ENCODE measurements around the gene ZNF467. TPM values are rescaled to one million over a fixed set of nuclear protein-coding genes. Genes with fewer than 3 reads are reported as not detected.

Gene ZNF467
- total RNA-seq, 1 experiment from 2014 or later = 0.71 TPM

- Histone ChIP-seq H3K4me3 (ENCODE audit: low read length) (no peak overlapping the region), H3K9me2 (replicated peaks; ENCODE audit: insufficient read depth, low read length) (no peaks in the 10 kb centered on the region), H3K27me3 (ENCODE audit: low read length) (no peaks in the 10 kb centered on the region), H3K9ac (ENCODE audit: low read length) (no peak overlapping the region), H3K9me3 (ENCODE audit: low read length) (no peaks in the 10 kb centered on the region), H3K4me1 (ENCODE audit: low read length) (no peaks in the 10 kb centered on the region), H4K20me1 (ENCODE audit: insufficient read depth, low read depth, low read length) (no peaks in the 10 kb centered on the region), H3K36me3 (ENCODE audit: insufficient read depth, low read length) (no peaks in the 10 kb centered on the region), H3K27ac (ENCODE audit: low read length) (no peak overlapping the region), H2AFZ (ENCODE audit: low read length) (no peak overlapping the region), H3K79me2 (ENCODE audit: low read length) (no peaks in the 10 kb centered on the region), H3K4me2 (ENCODE audit: low read depth, low read length, poor library complexity, severe bottlenecking) (no peak overlapping the region)
- no peak for DNase-seq
Observed at GRCh38 chr7:149760538-149760937, 12.8 kb downstream of the ZNF467 start.

- H3K79me2 ChIP-seq (ENCODE audit: low read length) = no peaks in the 10 kb centered on the region
- H3K27ac ChIP-seq (ENCODE audit: low read length) = no peak overlapping the region
- H3K4me3 ChIP-seq (ENCODE audit: low read length) = no peak overlapping the region
- no peak overlapping the region for H2AFZ ChIP-seq (ENCODE audit: low read length)
- H3K4me1 ChIP-seq (ENCODE audit: low read length) = no peaks in the 10 kb centered on the region
- H3K9ac ChIP-seq (ENCODE audit: low read length) = no peak overlapping the region
- no peaks in the 10 kb centered on the region for H4K20me1 ChIP-seq (ENCODE audit: insufficient read depth, low read depth, low read length)
- H3K27me3 ChIP-seq (ENCODE audit: low read length) = no peaks in the 10 kb centered on the region
- no peaks in the 10 kb centered on the region for H3K36me3 ChIP-seq (ENCODE audit: insufficient read depth, low read length)
- no peaks in the 10 kb centered on the region for H3K9me2 ChIP-seq (replicated peaks; ENCODE audit: insufficient read depth, low read length)
- no peak for DNase-seq
- no peak overlapping the region for H3K4me2 ChIP-seq (ENCODE audit: low read depth, low read length, poor library complexity, severe bottlenecking)
- H3K9me3 ChIP-seq (ENCODE audit: low read length) = no peaks in the 10 kb centered on the region
Observed at GRCh38 chr7:149759093-149759860, 14.1 kb downstream of the ZNF467 start.

- Histone ChIP-seq H3K9ac (ENCODE audit: low read length) (no peak overlapping the region), H2AFZ (ENCODE audit: low read length) (no peak overlapping the region), H3K9me2 (replicated peaks; ENCODE audit: insufficient read depth, low read length) (no peaks in the 10 kb centered on the region), H3K4me2 (ENCODE audit: low read depth, low read length, poor library complexity, severe bottlenecking) (no peak overlapping the region), H3K27me3 (ENCODE audit: low read length) (no peaks in the 10 kb centered on the region), H3K27ac (ENCODE audit: low read length) (no peak overlapping the region), H3K4me1 (ENCODE audit: low read length) (no peaks in the 10 kb centered on the region), H4K20me1 (ENCODE audit: insufficient read depth, low read depth, low read length) (no peaks in the 10 kb centered on the region), H3K9me3 (ENCODE audit: low read length) (no peaks in the 10 kb centered on the region; the same call in 1 of the 2 replicates), H3K36me3 (ENCODE audit: insufficient read depth, low read length) (no peaks in the 10 kb centered on the region), H3K4me3 (ENCODE audit: low read length) (no peak overlapping the region), H3K79me2 (ENCODE audit: low read length) (no peaks in the 10 kb centered on the region)
- no peak for DNase-seq
Observed at GRCh38 chr7:149753375-149754233, 19.8 kb downstream of the ZNF467 start.

- Histone ChIP-seq H3K9ac (ENCODE audit: low read length) (no peak overlapping the region), H3K4me2 (ENCODE audit: low read depth, low read length, poor library complexity, severe bottlenecking) (no peak overlapping the region), H3K27ac (ENCODE audit: low read length) (no peak overlapping the region), H4K20me1 (ENCODE audit: insufficient read depth, low read depth, low read length) (no peaks in the 10 kb centered on the region), H2AFZ (ENCODE audit: low read length) (no peak overlapping the region), H3K36me3 (ENCODE audit: insufficient read depth, low read length) (no peaks in the 10 kb centered on the region), H3K9me2 (replicated peaks; ENCODE audit: insufficient read depth, low read length) (no peaks in the 10 kb centered on the region), H3K4me1 (ENCODE audit: low read length) (no peaks in the 10 kb centered on the region), H3K27me3 (ENCODE audit: low read length) (no peaks in the 10 kb centered on the region), H3K79me2 (ENCODE audit: low read length) (no peaks in the 10 kb centered on the region), H3K4me3 (ENCODE audit: low read length) (no peak overlapping the region), H3K9me3 (ENCODE audit: low read length) (no peaks in the 10 kb centered on the region; the same call in 1 of the 2 replicates)
- DNase-seq = no peak
Observed at GRCh38 chr7:149752646-149753045, 20.7 kb downstream of the ZNF467 start.

GRCh38 chr7:149751043-149751775 lies 22.2 kb downstream of the ZNF467 start:
- Histone ChIP-seq H3K4me1 (ENCODE audit: low read length) (no peaks in the 10 kb centered on the region), H3K4me2 (ENCODE audit: low read depth, low read length, poor library complexity, severe bottlenecking) (no peak overlapping the region), H3K9ac (ENCODE audit: low read length) (no peak overlapping the region), H3K9me2 (replicated peaks; ENCODE audit: insufficient read depth, low read length) (no peaks in the 10 kb centered on the region), H3K27ac (ENCODE audit: low read length) (no peak overlapping the region), H3K27me3 (ENCODE audit: low read length) (no peaks in the 10 kb centered on the region), H4K20me1 (ENCODE audit: insufficient read depth, low read depth, low read length) (no peaks in the 10 kb centered on the region), H3K79me2 (ENCODE audit: low read length) (no peaks in the 10 kb centered on the region), H3K36me3 (ENCODE audit: insufficient read depth, low read length) (no peaks in the 10 kb centered on the region), H2AFZ (ENCODE audit: low read length) (no peak overlapping the region), H3K9me3 (ENCODE audit: low read length) (no peaks in the 10 kb centered on the region; the same call in 1 of the 2 replicates), H3K4me3 (ENCODE audit: low read length) (no peak overlapping the region)
- no peak for DNase-seq

GRCh38 chr7:149750122-149750845 lies 23.1 kb downstream of the ZNF467 start:
- no peak overlapping the region for H3K9ac ChIP-seq (ENCODE audit: low read length)
- no peak overlapping the region for H2AFZ ChIP-seq (ENCODE audit: low read length)
- no peaks in the 10 kb centered on the region for H3K36me3 ChIP-seq (ENCODE audit: insufficient read depth, low read length)
- no peak for DNase-seq
- no peak overlapping the region for H3K4me3 ChIP-seq (ENCODE audit: low read length)
- H3K4me1 ChIP-seq (ENCODE audit: low read length) = no peaks in the 10 kb centered on the region
- H3K27ac ChIP-seq (ENCODE audit: low read length) = no peak overlapping the region
- H3K79me2 ChIP-seq (ENCODE audit: low read length) = no peaks in the 10 kb centered on the region
- no peaks in the 10 kb centered on the region for H3K9me2 ChIP-seq (replicated peaks; ENCODE audit: insufficient read depth, low read length)
- no peaks in the 10 kb centered on the region for H4K20me1 ChIP-seq (ENCODE audit: insufficient read depth, low read depth, low read length)
- H3K9me3 ChIP-seq (ENCODE audit: low read length) = no peaks in the 10 kb centered on the region; the same call in 1 of the 2 replicates
- no peaks in the 10 kb centered on the region for H3K27me3 ChIP-seq (ENCODE audit: low read length)
- no peak overlapping the region for H3K4me2 ChIP-seq (ENCODE audit: low read depth, low read length, poor library complexity, severe bottlenecking)

- H3K4me2 ChIP-seq (ENCODE audit: low read depth, low read length, poor library complexity, severe bottlenecking) = no peak overlapping the region
- no peaks in the 10 kb centered on the region for H4K20me1 ChIP-seq (ENCODE audit: insufficient read depth, low read depth, low read length)
- no peaks in the 10 kb centered on the region; the same call in 1 of the 2 replicates for H3K9me3 ChIP-seq (ENCODE audit: low read length)
- H3K4me3 ChIP-seq (ENCODE audit: low read length) = no peak overlapping the region
- no peaks in the 10 kb centered on the region for H3K9me2 ChIP-seq (replicated peaks; ENCODE audit: insufficient read depth, low read length)
- H3K79me2 ChIP-seq (ENCODE audit: low read length) = no peaks in the 10 kb centered on the region
- no peaks in the 10 kb centered on the region for H3K27me3 ChIP-seq (ENCODE audit: low read length)
- no peaks in the 10 kb centered on the region for H3K36me3 ChIP-seq (ENCODE audit: insufficient read depth, low read length)
- H3K27ac ChIP-seq (ENCODE audit: low read length) = no peak overlapping the region
- no peaks in the 10 kb centered on the region for H3K4me1 ChIP-seq (ENCODE audit: low read length)
- no peak overlapping the region for H2AFZ ChIP-seq (ENCODE audit: low read length)
- no peak overlapping the region for H3K9ac ChIP-seq (ENCODE audit: low read length)
- DNase-seq = no peak
Observed at GRCh38 chr7:149748076-149748874, 25.1 kb downstream of the ZNF467 start.
